Osteoblast (primary cell): ENCODE measurements around the gene SEMA3B. TPM values are rescaled to one million over a fixed set of nuclear protein-coding genes. Genes with fewer than 3 reads are reported as not detected.

Source experiments
- DNase-seq: peaks from one replicate; pipeline ENCODE4 v3.0.0; 2011; ENCODE audit warnings: low spot score, mixed read lengths; ENCODE audit not compliant: insufficient read length; ENCODE audit errors: missing footprints
- H2AFZ ChIP-seq: 2 replicates; pipeline ENCODE4 v1.6.0; 2011; ENCODE audit warnings: mild to moderate bottlenecking, low read length
- H3K27ac ChIP-seq: 2 replicates; pipeline ENCODE4 v1.5.1; 2011; ENCODE audit warnings: mild to moderate bottlenecking, low read depth, low read length, moderate library complexity
- H3K27me3 ChIP-seq: 2 replicates; pipeline ENCODE4 v1.6.0; 2012; ENCODE audit warnings: mild to moderate bottlenecking, control low read depth, inconsistent platforms, low read length, moderate library complexity; ENCODE audit not compliant: insufficient read depth
- H3K36me3 ChIP-seq: 2 replicates; pipeline ENCODE4 v1.5.1; 2011; ENCODE audit warnings: mild to moderate bottlenecking, low read length, control low read depth, moderate library complexity; ENCODE audit not compliant: insufficient read depth
- H3K4me1 ChIP-seq: 2 replicates; pipeline ENCODE4 v1.5.1; 2011; ENCODE audit warnings: mild to moderate bottlenecking, low read length, control low read depth, moderate library complexity; ENCODE audit not compliant: insufficient read depth
- H3K4me2 ChIP-seq: 2 replicates; pipeline ENCODE4 v1.6.0; 2011; ENCODE audit warnings: mild to moderate bottlenecking, low read length; ENCODE audit not compliant: insufficient read depth
- H3K4me3 ChIP-seq: fragments of 200-600 bp; sonication (generic); 3 replicates; pipeline ENCODE4 v1.5.1; 2012; ENCODE audit warnings: mild to moderate bottlenecking, low read length, inconsistent platforms; ENCODE audit not compliant: insufficient read depth
- H3K79me2 ChIP-seq: 2 replicates; pipeline ENCODE4 v1.6.0; 2012; ENCODE audit warnings: mild to moderate bottlenecking, low read length, control low read depth, inconsistent platforms; ENCODE audit not compliant: insufficient read depth
- H3K9me3 ChIP-seq: 2 replicates; pipeline ENCODE4 v1.5.1; 2011; ENCODE audit warnings: low read depth, low read length, control low read depth
- H4K20me1 ChIP-seq: 2 replicates; pipeline ENCODE4 v1.6.0; 2012; ENCODE audit warnings: mild to moderate bottlenecking, low read length, control low read depth; ENCODE audit not compliant: insufficient read depth
- CTCF ChIP-seq: IDR thresholded peaks from 2 replicates; pipeline ENCODE4 v1.5.1; 2011; ENCODE audit warnings: mild to moderate bottlenecking, low read depth, low read length, moderate library complexity; ENCODE audit errors: extremely low read depth
- total RNA-seq: library from RNA; depleted of rRNA; stranded (reverse); fragments of >200 nt; gene quantifications from 2 replicates; pipeline ENCODE4 v1.2.3, GENCODE V29; 2012

The SEMA3B gene
- total RNA-seq, 1 donor = 10.1 TPM

- peaks cover 47% of the 10 kb centered on the region for H3K4me1 ChIP-seq
- peak overlapping the region; percentile 67 for H3K4me2 ChIP-seq
- no peaks in the 10 kb centered on the region for H3K27me3 ChIP-seq
- no peaks in the 10 kb centered on the region for H3K79me2 ChIP-seq
- DNase-seq = no peak
- TF ChIP-seq CTCF = no peak
- no peaks in the 10 kb centered on the region for H4K20me1 ChIP-seq
- H3K36me3 ChIP-seq = no peaks in the 10 kb centered on the region
- no peak overlapping the region for H3K4me3 ChIP-seq
- H2AFZ ChIP-seq = no peak overlapping the region
- H3K27ac ChIP-seq = no peak overlapping the region
- H3K9me3 ChIP-seq = no peaks in the 10 kb centered on the region
Measured at GRCh38 chr3:50268276-50268675, 671 bp upstream of the SEMA3B start.

DNA sequence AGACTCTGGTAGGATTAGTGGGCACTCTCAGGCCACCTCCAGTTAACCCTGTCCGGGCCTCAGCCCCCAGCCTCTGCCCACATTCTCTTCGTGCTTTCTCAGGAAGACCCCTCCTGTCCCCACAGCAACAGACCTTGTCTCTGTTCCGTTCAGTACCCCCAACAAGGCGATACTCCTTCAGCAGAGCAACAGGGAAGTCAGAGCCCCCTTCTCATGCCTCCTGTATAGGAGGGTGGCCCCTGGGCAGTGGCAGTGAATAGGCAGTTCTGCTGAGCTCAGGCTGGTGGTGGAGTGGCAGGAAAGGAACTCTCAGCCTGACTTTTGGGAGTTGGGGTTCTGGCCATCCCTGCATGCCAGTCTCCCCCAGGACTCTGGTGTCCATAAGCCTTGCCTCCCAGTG, 513 bp downstream of the SEMA3B start:
- no peaks in the 10 kb centered on the region for H3K27me3 ChIP-seq
- H3K9me3 ChIP-seq = no peaks in the 10 kb centered on the region
- H2AFZ ChIP-seq = no peak overlapping the region
- no peaks in the 10 kb centered on the region for H3K36me3 ChIP-seq
- H3K79me2 ChIP-seq = no peaks in the 10 kb centered on the region
- peak overlapping the region; percentile 59 for H3K4me3 ChIP-seq
- TF ChIP-seq CTCF = no peak
- H3K27ac ChIP-seq = peak overlapping the region; percentile 2
- peak overlapping the region; percentile 67 for H3K4me2 ChIP-seq
- peaks cover 37% of the 10 kb centered on the region for H3K4me1 ChIP-seq
- no peak for DNase-seq
- H4K20me1 ChIP-seq = no peaks in the 10 kb centered on the region

DNA sequence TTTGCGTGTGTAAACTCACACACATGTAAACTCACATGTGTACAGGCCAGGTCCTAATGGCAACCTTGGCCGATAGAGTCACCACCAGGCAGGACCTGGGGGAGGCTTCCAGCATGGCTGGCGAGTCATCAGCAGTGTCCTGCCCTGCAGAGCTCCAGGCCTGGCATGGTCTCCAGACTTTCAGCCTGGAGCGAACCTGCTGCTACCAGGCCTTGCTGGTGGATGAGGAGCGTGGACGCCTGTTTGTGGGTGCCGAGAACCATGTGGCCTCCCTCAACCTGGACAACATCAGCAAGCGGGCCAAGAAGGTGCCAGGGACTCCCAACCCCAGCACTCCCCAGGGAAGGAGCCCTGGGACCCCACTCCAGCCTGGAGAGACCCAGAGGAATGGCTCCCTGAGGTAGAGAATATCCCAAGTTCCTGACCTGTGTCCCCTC, 1.0 kb downstream of the SEMA3B start:
- no peak for TF ChIP-seq CTCF
- no peaks in the 10 kb centered on the region for H3K9me3 ChIP-seq
- DNase-seq = peak; percentile 97
- H3K36me3 ChIP-seq = no peaks in the 10 kb centered on the region
- peak overlapping the region; percentile 59 for H3K4me3 ChIP-seq
- peak overlapping the region; percentile 10 for H3K27ac ChIP-seq
- H3K4me2 ChIP-seq = peak overlapping the region; percentile 67
- H3K79me2 ChIP-seq = no peaks in the 10 kb centered on the region
- H3K4me1 ChIP-seq = peaks cover 36% of the 10 kb centered on the region
- no peak overlapping the region for H2AFZ ChIP-seq
- no peaks in the 10 kb centered on the region for H3K27me3 ChIP-seq
- H4K20me1 ChIP-seq = no peaks in the 10 kb centered on the region

DNA sequence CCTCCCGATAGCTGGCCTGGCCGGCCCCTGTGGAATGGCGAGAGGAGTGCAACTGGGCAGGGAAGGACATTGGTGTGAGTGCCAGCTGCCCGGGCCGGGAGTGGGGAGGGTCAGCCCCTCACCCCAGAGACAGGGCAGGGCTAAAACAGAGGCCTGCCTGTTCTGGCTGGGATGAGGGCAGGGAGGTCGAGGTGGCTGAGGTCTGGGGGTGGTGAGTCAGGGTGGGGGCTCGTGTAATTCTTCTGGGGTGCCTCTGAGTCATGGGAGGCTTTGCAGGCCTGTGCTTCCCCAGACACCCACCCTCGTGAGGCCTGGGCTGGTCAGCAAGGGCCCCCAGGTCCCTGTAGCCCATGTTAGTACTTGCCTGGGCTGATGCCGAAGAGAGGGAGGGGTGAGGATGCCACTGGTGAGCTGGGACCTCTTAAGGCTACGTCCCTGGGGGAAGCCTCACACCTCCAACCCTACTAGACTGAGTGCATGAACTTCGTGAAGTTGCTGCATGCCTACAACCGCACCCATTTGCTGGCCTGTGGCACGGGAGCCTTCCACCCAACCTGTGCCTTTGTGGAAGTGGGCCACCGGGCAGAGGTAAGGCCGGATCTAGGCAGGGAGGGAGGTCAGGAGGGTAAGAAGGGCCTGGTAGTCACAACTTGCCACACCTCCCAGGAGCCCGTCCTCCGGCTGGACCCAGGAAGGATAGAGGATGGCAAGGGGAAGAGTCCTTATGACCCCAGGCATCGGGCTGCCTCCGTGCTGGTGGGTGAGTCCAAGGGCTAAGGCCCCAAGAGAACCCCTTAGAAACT, 1.7 kb downstream of the SEMA3B start:
- Histone ChIP-seq H3K27me3 (no peaks in the 10 kb centered on the region), H3K27ac (peak overlapping the region; percentile 10), H3K4me2 (peak overlapping the region; percentile 67), H3K79me2 (no peaks in the 10 kb centered on the region), H3K9me3 (no peaks in the 10 kb centered on the region), H3K4me3 (peak overlapping the region; percentile 59), H2AFZ (no peak overlapping the region), H3K4me1 (peaks cover 32% of the 10 kb centered on the region), H4K20me1 (no peaks in the 10 kb centered on the region), H3K36me3 (no peaks in the 10 kb centered on the region)
- no peak for TF ChIP-seq CTCF
- DNase-seq = no peak
